OCI-LY3 (cell line): ENCODE data around the gene FOXF2.

Source experiments
- CTCF ChIP-seq: fragments of 200-600, 300-600 bp; sonication (generic); IDR thresholded peaks from 2 replicates; pipeline ENCODE4 v1.5.1; 2014; ENCODE audit warnings: antibody characterized with exemption, low read length, low read depth
- EZH2phosphoT487 ChIP-seq: fragments of 200-600 bp; shearing (Covaris generic); IDR thresholded peaks from 2 replicates; pipeline ENCODE4 v1.6.1; 2018; ENCODE audit warnings: antibody characterized with exemption, mixed run types, low read depth

- no peak for TF ChIP-seq CTCF
- no peak for TF ChIP-seq EZH2phosphoT487
Measured at GRCh38 chr6:1346558-1347091, 42.8 kb upstream of the FOXF2 start.
